Astrocyte (in vitro differentiated cells and primary cell): ENCODE data around the gene DLST. TPM values are rescaled to one million over a fixed set of nuclear protein-coding genes. Genes with fewer than 3 reads are reported as not detected.

Experiments
- DNase-seq: peaks from one replicate; pipeline ENCODE4 v3.0.0-alpha.2; 2010; ENCODE audit warnings: low read depth
- FAIRE-seq: peaks from 2 replicates; lab custom pipeline; 2011; peaks lifted over from hg19 to GRCh38; lab: Jason Lieb, UNC
- H2AFZ ChIP-seq: 2 replicates; pipeline ENCODE4 v1.6.0; 2012; ENCODE audit warnings: low read depth, low read length, inconsistent platforms
- H3K27ac ChIP-seq: 2 replicates; pipeline ENCODE4 v1.5.1; 2011; ENCODE audit warnings: low read depth, low read length, inconsistent platforms
- H3K27me3 ChIP-seq: 2 replicates; pipeline ENCODE4 v1.6.0; 2011; ENCODE audit warnings: low read length, inconsistent platforms; ENCODE audit not compliant: insufficient read depth
- H3K36me3 ChIP-seq: 2 replicates; pipeline ENCODE4 v1.5.1; 2011; ENCODE audit warnings: low read length, inconsistent platforms; ENCODE audit not compliant: insufficient read depth
- H3K4me1 ChIP-seq: 2 replicates; pipeline ENCODE4 v1.5.1; 2011; ENCODE audit warnings: low read length, inconsistent platforms; ENCODE audit not compliant: insufficient read depth
- H3K4me2 ChIP-seq: 2 replicates; pipeline ENCODE4 v1.6.0; 2012; ENCODE audit warnings: low read length, inconsistent platforms
- H3K4me3 ChIP-seq: 2 replicates; pipeline ENCODE4 v1.5.1; 2011; ENCODE audit warnings: low read depth, mild to moderate bottlenecking, low read length, inconsistent platforms; ENCODE audit not compliant: insufficient read depth
- H3K79me2 ChIP-seq: 2 replicates; pipeline ENCODE4 v1.6.0; 2012; ENCODE audit warnings: mild to moderate bottlenecking, low read length, inconsistent platforms; ENCODE audit not compliant: insufficient read depth
- H3K9ac ChIP-seq: 2 replicates; pipeline ENCODE4 v1.6.0; 2012; ENCODE audit warnings: mild to moderate bottlenecking, low read length, inconsistent platforms
- H3K9me3 ChIP-seq: 2 replicates; pipeline ENCODE4 v1.5.1; 2012; ENCODE audit warnings: low read depth, mild to moderate bottlenecking, low read length, inconsistent platforms; ENCODE audit not compliant: insufficient read depth
- H4K20me1 ChIP-seq: 2 replicates; pipeline ENCODE4 v1.6.0; 2012; ENCODE audit warnings: low read length, inconsistent platforms; ENCODE audit not compliant: insufficient read depth
- H3K27ac Mint-ChIP-seq: one replicate; pipeline ENCODE4 v1.8.0; 2021; ENCODE audit warnings: mild to moderate bottlenecking, mixed read lengths; ENCODE audit not compliant: unreplicated experiment
- H3K27me3 Mint-ChIP-seq: one replicate; pipeline ENCODE4 v1.8.0; 2021; ENCODE audit warnings: low read depth, mixed read lengths; ENCODE audit not compliant: unreplicated experiment
- H3K36me3 Mint-ChIP-seq: one replicate; pipeline ENCODE4 v1.8.0; 2021; ENCODE audit warnings: low read depth, mixed read lengths; ENCODE audit not compliant: unreplicated experiment
- H3K4me1 Mint-ChIP-seq: one replicate; pipeline ENCODE4 v1.8.0; 2021; ENCODE audit warnings: low read depth, mixed read lengths; ENCODE audit not compliant: unreplicated experiment
- H3K4me3 Mint-ChIP-seq: one replicate; pipeline ENCODE4 v1.8.0; 2021; ENCODE audit warnings: mild to moderate bottlenecking, moderate library complexity, mixed read lengths; ENCODE audit not compliant: unreplicated experiment
- H3K9me3 Mint-ChIP-seq: one replicate; pipeline ENCODE4 v1.8.0; 2021; ENCODE audit warnings: mild to moderate bottlenecking, mixed read lengths; ENCODE audit not compliant: unreplicated experiment
- EZH2 ChIP-seq: IDR thresholded peaks from 2 replicates; pipeline ENCODE4 v1.6.1; 2012; ENCODE audit warnings: mild to moderate bottlenecking, low read length, inconsistent platforms; ENCODE audit not compliant: insufficient read depth
- total RNA-seq: library from RNA; stranded (reverse); gene quantifications from 2 replicates; pipeline ENCODE4 v1.2.1, GENCODE V29; 2021
- TF ChIP-seq, protein P1 (sequence below): IDR thresholded peaks from 2 replicates; pipeline ENCODE4 v1.5.1; 2011; ENCODE audit warnings: low read depth, mild to moderate bottlenecking, inconsistent platforms, low read length, moderate library complexity; ENCODE audit not compliant: insufficient read depth

The DLST gene
- total RNA-seq, 1 donor from 2014 or later: 90.6 TPM

- H3K9me3 ChIP-seq: no peaks in the 10 kb centered on the region
- FAIRE-seq (no peak), DNase-seq (no peak)
- Mint-ChIP-seq H3K4me1 (peaks cover 6% of the 10 kb centered on the region), H3K36me3 (no peaks in the 10 kb centered on the region), H3K4me3 (no peak overlapping the region), H3K27ac (no peak overlapping the region), H3K9me3 (no peaks in the 10 kb centered on the region), H3K27me3 (no peaks in the 10 kb centered on the region)
- no peaks in the 10 kb centered on the region for H3K79me2 ChIP-seq
- H2AFZ ChIP-seq: no peak overlapping the region
- H3K27ac ChIP-seq: no peak overlapping the region
- H3K4me2 ChIP-seq: no peak overlapping the region
- H3K4me1 ChIP-seq: peaks cover under 1% of the 10 kb centered on the region
- no peaks in the 10 kb centered on the region for H3K36me3 ChIP-seq
- no peaks in the 10 kb centered on the region for H4K20me1 ChIP-seq
- H3K9ac ChIP-seq: no peak overlapping the region
- no peak for TF ChIP-seq EZH2
- TF ChIP-seq, protein P1, sequence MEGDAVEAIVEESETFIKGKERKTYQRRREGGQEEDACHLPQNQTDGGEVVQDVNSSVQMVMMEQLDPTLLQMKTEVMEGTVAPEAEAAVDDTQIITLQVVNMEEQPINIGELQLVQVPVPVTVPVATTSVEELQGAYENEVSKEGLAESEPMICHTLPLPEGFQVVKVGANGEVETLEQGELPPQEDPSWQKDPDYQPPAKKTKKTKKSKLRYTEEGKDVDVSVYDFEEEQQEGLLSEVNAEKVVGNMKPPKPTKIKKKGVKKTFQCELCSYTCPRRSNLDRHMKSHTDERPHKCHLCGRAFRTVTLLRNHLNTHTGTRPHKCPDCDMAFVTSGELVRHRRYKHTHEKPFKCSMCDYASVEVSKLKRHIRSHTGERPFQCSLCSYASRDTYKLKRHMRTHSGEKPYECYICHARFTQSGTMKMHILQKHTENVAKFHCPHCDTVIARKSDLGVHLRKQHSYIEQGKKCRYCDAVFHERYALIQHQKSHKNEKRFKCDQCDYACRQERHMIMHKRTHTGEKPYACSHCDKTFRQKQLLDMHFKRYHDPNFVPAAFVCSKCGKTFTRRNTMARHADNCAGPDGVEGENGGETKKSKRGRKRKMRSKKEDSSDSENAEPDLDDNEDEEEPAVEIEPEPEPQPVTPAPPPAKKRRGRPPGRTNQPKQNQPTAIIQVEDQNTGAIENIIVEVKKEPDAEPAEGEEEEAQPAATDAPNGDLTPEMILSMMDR: no peak
- no peak overlapping the region for H3K4me3 ChIP-seq
- H3K27me3 ChIP-seq: peaks cover 5% of the 10 kb centered on the region
Measured at GRCh38 chr14:74934041-74934440, 52.3 kb downstream of the DLST start.

- Histone ChIP-seq H3K4me3 (no peak overlapping the region), H3K27ac (no peak overlapping the region), H3K9me3 (no peaks in the 10 kb centered on the region), H3K4me1 (peaks cover 7% of the 10 kb centered on the region), H3K79me2 (no peaks in the 10 kb centered on the region), H3K36me3 (no peaks in the 10 kb centered on the region), H3K27me3 (peaks cover 5% of the 10 kb centered on the region), H3K9ac (no peak overlapping the region), H4K20me1 (no peaks in the 10 kb centered on the region), H2AFZ (no peak overlapping the region), H3K4me2 (no peak overlapping the region)
- no peak for FAIRE-seq
- no peak overlapping the region for H3K27ac Mint-ChIP-seq
- no peak overlapping the region for H3K4me3 Mint-ChIP-seq
- peaks cover 7% of the 10 kb centered on the region for H3K4me1 Mint-ChIP-seq
- H3K9me3 Mint-ChIP-seq: no peaks in the 10 kb centered on the region
- TF ChIP-seq, protein P1: no peak
- TF ChIP-seq EZH2: no peak
- no peaks in the 10 kb centered on the region for H3K27me3 Mint-ChIP-seq
- no peak for DNase-seq
- no peaks in the 10 kb centered on the region for H3K36me3 Mint-ChIP-seq
Measured at GRCh38 chr14:74934476-74935359, 53.0 kb downstream of the DLST start.

GRCh38 chr14:74935360-74935680 is 53.6 kb downstream of the DLST start:
- Mint-ChIP-seq H3K4me1 (peaks cover 13% of the 10 kb centered on the region), H3K36me3 (no peaks in the 10 kb centered on the region), H3K9me3 (no peaks in the 10 kb centered on the region), H3K27me3 (no peaks in the 10 kb centered on the region), H3K4me3 (no peak overlapping the region), H3K27ac (no peak overlapping the region)
- H4K20me1 ChIP-seq: no peaks in the 10 kb centered on the region
- H2AFZ ChIP-seq: no peak overlapping the region
- FAIRE-seq (no peak), DNase-seq (no peak)
- no peak overlapping the region for H3K4me2 ChIP-seq
- H3K27ac ChIP-seq: no peak overlapping the region
- H3K4me3 ChIP-seq: no peak overlapping the region
- no peak overlapping the region for H3K9ac ChIP-seq
- no peaks in the 10 kb centered on the region for H3K79me2 ChIP-seq
- no peaks in the 10 kb centered on the region for H3K9me3 ChIP-seq
- peaks cover 3% of the 10 kb centered on the region for H3K27me3 ChIP-seq
- TF ChIP-seq EZH2: no peak
- TF ChIP-seq, protein P1: no peak
- H3K36me3 ChIP-seq: no peaks in the 10 kb centered on the region
- peaks cover 14% of the 10 kb centered on the region for H3K4me1 ChIP-seq
